ENCODE results near the gene C9. TPM values are rescaled to one million over a fixed set of nuclear protein-coding genes. Genes with fewer than 3 reads are reported as not detected.
"Not testable (repeated sequence)": the region's sequence is repeated elsewhere in the genome, so short reads cannot be mapped to it uniquely, and the experiment has no call there.

Gene C9
- total RNA-seq, 3 donors from 2014 or later: 1.8 TPM; not detected in 2

GRCh38 chr5:39274398-39275085, 89.8 kb downstream of the C9 start:
- DNase-seq (ENCODE audit: low spot score in 2 of 2): no peak
- no peak for TF ChIP-seq POLR2A (IDR thresholded peaks at IDR 0.05)
- intact Hi-C loops (cut with DNase I; ENCODE audit: low total_unique reads): no loop called here
- peak overlapping the region in 1 of 3 donors; percentile 23 for H3K4me3 ChIP-seq
- no peaks in the 10 kb centered on the region for H3K27me3 ChIP-seq
- H3K4me1 ChIP-seq: no peaks in the 10 kb centered on the region
- no peaks in the 10 kb centered on the region for H3K36me3 ChIP-seq
- H3K27ac ChIP-seq: no peak overlapping the region
- H3K9me3 ChIP-seq: no peaks in the 10 kb centered on the region

- Histone ChIP-seq H3K36me3 (no peaks in the 10 kb centered on the region), H3K9me3 (no peaks in the 10 kb centered on the region), H3K4me1 (no peaks in the 10 kb centered on the region), H3K27me3 (no peaks in the 10 kb centered on the region), H3K4me3 (no peak overlapping the region), H3K27ac (no peak overlapping the region)
- intact Hi-C loops (cut with DNase I; ENCODE audit: low total_unique reads): no loop called here
- no peak for TF ChIP-seq CTCF (IDR thresholded peaks at IDR 0.05)
- no peak for TF ChIP-seq POLR2AphosphoS5 (IDR thresholded peaks at IDR 0.05)
- TF ChIP-seq POLR2A (IDR thresholded peaks at IDR 0.05): no peak
- no peak for DNase-seq (ENCODE audit: low spot score in 2 of 2)
Measured at GRCh38 chr5:39273314-39273954, 90.9 kb downstream of the C9 start.

- H3K9me3 ChIP-seq; H3K4me1 ChIP-seq; H3K36me3 ChIP-seq; H3K27ac ChIP-seq; intact Hi-C loops (cut with DNase I; ENCODE audit: low total_unique reads); H3K4me3 ChIP-seq; DNase-seq (ENCODE audit: low spot score in 2 of 2); H3K27me3 ChIP-seq: not testable (repeated sequence)
Measured at GRCh38 chr5:39272869-39273231, 91.4 kb downstream of the C9 start.

DNA sequence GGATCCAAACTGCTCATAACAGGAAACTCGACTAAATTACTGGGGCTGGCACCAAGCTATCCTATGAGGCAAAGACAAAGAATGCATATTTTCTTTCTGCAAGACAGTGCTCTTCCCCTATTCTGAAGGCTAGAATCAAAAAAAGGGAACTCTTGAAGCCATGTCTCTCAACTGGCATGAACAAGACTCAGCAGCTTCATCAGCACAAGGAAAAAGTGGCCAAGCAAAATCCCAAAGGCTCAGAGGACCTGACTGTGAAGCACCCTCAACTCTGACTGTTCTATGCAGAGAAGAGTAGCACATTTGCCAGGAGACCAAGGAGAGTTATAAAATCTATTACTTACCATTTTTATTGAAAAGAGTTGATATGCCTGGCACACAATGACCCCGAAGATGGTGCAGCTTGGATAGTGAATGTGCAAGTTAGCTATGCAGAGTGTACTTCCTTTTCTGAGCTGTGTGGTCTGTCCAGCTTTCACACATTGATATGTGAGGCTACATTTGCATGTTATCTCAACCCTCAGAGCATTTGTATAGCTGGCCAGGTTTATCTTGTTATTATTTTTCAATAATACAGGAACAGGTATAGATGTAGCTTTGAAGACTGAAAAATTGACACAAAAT, 94.0 kb downstream of the C9 start:
- DNase-seq (ENCODE audit: low spot score in 2 of 2): no peak
- intact Hi-C loops (cut with DNase I; ENCODE audit: low total_unique reads): no loop called here
- Histone ChIP-seq H3K9me3 (no peaks in the 10 kb centered on the region), H3K36me3 (no peaks in the 10 kb centered on the region), H3K4me3 (no peak overlapping the region), H3K27me3 (no peaks in the 10 kb centered on the region), H3K27ac (no peak overlapping the region), H3K4me1 (no peaks in the 10 kb centered on the region)
- TF ChIP-seq POLR2AphosphoS5 (IDR thresholded peaks at IDR 0.05) (no peak), CTCF (IDR thresholded peaks at IDR 0.05) (no peak), POLR2A (IDR thresholded peaks at IDR 0.05) (no peak)

DNA sequence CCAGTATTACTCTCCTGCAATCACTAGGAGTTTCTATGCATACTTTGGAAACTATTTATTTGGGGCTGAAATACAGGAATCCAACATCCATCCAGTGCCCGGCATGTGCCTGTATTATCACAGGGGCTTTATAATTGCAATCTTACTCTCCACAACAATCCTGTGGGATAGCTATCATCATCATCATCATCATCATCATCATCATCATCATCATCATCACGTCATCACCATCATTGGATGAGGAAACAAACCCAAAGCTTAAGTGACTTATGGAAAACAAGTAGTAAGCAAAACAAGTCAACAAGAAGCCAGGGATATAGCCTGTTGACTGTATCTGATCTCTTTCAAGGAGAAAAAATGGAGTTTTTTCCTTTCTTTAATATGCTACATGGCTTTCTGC, 97.1 kb downstream of the C9 start:
- Histone ChIP-seq H3K36me3 (no peaks in the 10 kb centered on the region), H3K4me3 (no peak overlapping the region), H3K9me3 (no peaks in the 10 kb centered on the region), H3K4me1 (no peaks in the 10 kb centered on the region), H3K27me3 (no peaks in the 10 kb centered on the region), H3K27ac (no peak overlapping the region)
- TF ChIP-seq POLR2A (IDR thresholded peaks at IDR 0.05) (no peak), CTCF (IDR thresholded peaks at IDR 0.05) (no peak), POLR2AphosphoS5 (IDR thresholded peaks at IDR 0.05) (no peak)
- DNase-seq (ENCODE audit: low spot score in 2 of 2): no peak
- intact Hi-C loops (cut with DNase I; ENCODE audit: low total_unique reads): no loop called here

- H3K27me3 ChIP-seq: no peaks in the 10 kb centered on the region
- H3K4me3 ChIP-seq: no peak overlapping the region
- intact Hi-C loops (cut with DNase I; ENCODE audit: low total_unique reads): no loop called here
- H3K4me1 ChIP-seq: no peaks in the 10 kb centered on the region
- no peaks in the 10 kb centered on the region for H3K9me3 ChIP-seq
- no peak overlapping the region for H3K27ac ChIP-seq
- no peak for TF ChIP-seq POLR2AphosphoS5 (IDR thresholded peaks at IDR 0.05)
- no peak for TF ChIP-seq POLR2A (IDR thresholded peaks at IDR 0.05)
- TF ChIP-seq CTCF (IDR thresholded peaks at IDR 0.05): no peak
- no peak for DNase-seq (ENCODE audit: low spot score in 2 of 2)
- no peaks in the 10 kb centered on the region for H3K36me3 ChIP-seq
Measured at GRCh38 chr5:39266442-39266841, 97.9 kb downstream of the C9 start.
